Diencephalon (tissue), 1 donor: Measurements from ENCODE around the gene SPEM3. TPM values are rescaled to one million over a fixed set of nuclear protein-coding genes. Genes with fewer than 3 reads are reported as not detected.

ENCODE experiments used
- total RNA-seq: library from RNA; depleted of rRNA; stranded (reverse); fragments of >200 nt; gene quantifications from one replicate; pipeline ENCODE4 v1.2.3, GENCODE V29; 2014

The SPEM3 gene
- not detected for total RNA-seq

DNA sequence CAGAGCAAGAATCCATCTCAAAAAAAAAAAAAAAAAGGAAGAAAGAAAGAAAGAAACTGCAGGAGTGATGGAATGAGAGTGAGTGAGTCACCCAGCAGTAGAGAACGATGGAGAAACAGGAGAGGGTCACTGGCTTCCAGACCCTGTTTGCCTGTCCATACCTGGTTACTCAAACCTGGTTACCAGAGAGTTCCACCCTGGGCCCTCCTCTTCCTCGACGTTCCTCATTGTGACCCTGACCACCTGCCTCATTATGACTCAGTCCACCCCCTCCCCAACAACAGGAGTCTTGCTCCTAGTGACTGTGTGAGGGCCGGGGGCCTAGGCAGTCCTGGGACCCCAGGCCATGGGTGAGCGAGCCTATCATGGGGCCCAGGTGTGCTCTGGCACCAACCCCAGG is at the start of gene SPEM3:
Gene SPEM3 (plus strand): TSS at position 301 of the 400 bp plus-strand sequence. CDS start 46 bp downstream, at position 347.

GRCh38 chr17:7380855-7381683 is 47.6 kb upstream of the SPEM3 start, which contains the start of gene TNK1:
Gene TNK1 (plus strand): TSS chr17:7381089. CDS start chr17:7382927, 1,838 bp downstream.

GRCh38 chr17:7394452-7395191 is 34.0 kb upstream of the SPEM3 start, which contains the start of gene PLSCR3:
Gene PLSCR3 (minus strand): TSS chr17:7394525. CDS start chr17:7394110, 415 bp downstream.

GRCh38 chr17:7403977-7404736 is 24.5 kb upstream of the SPEM3 start, which contains the start of gene TMEM256:
Gene TMEM256 (minus strand): TSS chr17:7404097. CDS start chr17:7404084, 13 bp downstream.

DNA sequence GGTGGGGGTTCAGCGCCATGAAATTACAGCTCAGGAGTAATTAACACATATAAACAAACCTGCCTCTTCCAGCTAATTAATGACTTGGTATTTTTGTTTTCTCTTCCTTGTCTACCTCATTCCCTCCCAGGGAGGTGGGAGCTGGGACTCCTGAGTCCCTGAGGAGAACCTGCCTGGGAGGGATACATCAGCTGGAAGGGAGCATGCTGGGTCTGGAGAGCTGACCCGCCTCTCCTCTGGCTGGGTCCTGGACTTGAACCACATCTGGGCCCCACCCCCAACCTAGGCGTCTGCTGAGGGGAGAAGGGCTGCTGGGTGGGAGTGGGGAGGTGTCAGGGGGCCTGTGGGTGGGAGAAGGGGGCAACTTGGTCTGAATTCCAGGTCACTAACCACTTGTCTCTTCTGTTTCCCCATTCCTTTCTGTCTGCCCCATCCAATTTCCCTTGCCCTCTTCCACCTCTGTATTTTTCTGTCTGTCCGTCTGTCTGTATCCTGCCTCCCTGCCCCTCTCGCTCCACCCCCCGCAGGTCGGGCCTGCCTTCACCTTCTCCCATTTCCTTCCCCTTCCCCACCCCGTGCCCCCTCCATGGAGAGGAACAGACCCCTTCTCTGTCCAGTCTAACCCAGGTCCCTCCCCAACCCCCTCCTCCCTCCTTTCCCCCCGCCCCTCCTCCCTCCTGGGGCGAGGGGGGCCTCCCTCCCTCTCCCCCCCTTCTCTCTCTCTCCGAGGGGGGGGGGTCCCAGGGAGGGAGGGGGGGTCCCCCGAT is 21.0 kb upstream of the SPEM3 start, which contains the start of gene NLGN2:
Gene NLGN2 (plus strand): TSS at position 361 of the 767 bp plus-strand sequence. CDS start 411 bp downstream, outside the sequence.

DNA sequence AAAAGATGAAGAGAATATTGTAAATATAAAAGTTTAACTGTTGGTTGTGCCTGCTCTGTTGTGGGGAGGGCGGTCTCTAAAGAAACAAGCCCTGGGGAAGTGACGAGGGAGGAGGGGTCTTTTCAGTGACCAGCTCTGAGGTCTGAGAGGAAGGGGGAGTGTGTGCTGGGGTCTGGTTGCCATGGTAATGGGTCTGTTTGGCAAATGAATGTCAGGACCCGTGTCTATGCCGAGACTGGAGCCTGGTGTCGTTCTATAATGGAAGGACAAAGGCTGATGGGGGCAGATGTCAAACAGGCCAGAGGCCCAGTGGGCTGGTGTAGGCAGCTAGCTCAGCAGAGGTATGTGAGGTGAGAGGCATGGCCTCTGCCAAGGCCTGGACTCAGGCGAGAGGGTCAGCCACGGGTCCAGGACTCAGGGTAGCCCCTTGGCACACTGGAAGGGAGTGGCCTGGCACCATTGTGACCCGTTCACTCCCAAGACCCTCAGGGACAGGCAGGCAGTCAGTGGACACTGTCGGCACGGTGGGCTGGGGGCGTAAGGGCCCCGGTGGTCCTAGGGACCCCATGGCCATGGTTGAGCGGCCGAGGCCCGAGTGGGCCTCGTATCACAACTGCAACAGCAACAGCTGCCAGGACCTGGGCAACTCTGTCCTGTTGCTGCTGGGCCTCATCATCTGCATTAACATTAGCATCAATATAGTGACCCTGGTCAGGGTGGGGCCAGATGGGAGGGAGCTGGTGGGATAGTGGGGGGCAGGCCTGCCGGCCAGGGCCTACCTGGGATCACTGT is 8.6 kb upstream of the SPEM3 start, which contains the start of gene SPEM1:
Gene SPEM1 (plus strand): TSS at position 506 of the 792 bp plus-strand sequence. CDS start 61 bp downstream, at position 567.

DNA sequence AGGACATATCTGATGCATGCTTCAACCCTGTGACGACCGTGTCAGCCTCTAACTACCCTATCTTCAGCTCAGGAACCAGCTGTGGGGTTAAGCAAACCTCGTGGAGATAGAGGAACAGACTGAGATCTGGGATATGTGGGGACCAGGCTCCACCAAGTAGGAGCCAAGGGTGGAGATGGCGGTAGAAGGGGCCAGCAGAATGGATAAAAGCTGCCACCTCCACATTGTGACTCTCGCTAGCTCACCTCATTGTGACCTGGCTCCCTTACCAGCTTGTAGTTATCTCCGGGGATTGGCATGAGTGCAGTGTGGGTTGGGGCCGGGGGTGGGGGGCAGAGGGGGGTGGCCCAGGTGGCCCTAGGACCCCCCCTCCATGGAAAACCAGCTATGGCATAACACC is 3.3 kb upstream of the SPEM3 start, which contains the start of gene SPEM2:
Gene SPEM2 (plus strand): TSS at position 301 of the 400 bp plus-strand sequence. CDS start 73 bp downstream, at position 374.

GRCh38 chr17:7439462-7440112 is 10.9 kb downstream of the SPEM3 start, which contains the start of gene FGF11:
Gene FGF11 (plus strand): TSS chr17:7439512. CDS start chr17:7439621, 109 bp downstream.

GRCh38 chr17:7444682-7445618 is 16.3 kb downstream of the SPEM3 start, which contains the start of gene CHRNB1:
Gene CHRNB1 (plus strand): TSS chr17:7445061. CDS start chr17:7445128, 67 bp downstream.

GRCh38 chr17:7479213-7480088 is 50.8 kb downstream of the SPEM3 start, which contains the start of gene ZBTB4:
Gene ZBTB4 (minus strand): TSS chr17:7479631. CDS start chr17:7466801, 12,830 bp downstream.

DNA sequence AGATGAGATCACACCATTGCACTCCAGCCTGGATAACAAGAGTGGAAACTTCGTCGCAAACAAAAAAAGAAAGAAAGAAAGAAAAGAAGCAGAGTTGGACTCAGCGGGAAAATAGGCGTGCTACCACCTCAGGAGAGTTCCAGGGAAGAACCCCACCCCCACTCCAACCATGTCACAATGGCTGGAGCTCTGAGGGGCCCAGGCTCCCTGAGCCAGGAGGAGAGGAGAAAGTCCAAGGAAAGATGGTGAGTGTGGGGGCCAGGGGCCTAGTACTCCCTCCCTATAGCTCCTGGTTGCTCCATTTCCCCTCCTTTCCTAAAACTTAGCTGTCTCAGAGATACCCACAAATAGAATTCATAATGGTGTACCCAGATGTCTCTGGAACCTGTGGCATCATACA is 52.6 kb downstream of the SPEM3 start, which contains the start of gene SLC35G6:
Gene SLC35G6 (plus strand): TSS at position 172 of the 400 bp plus-strand sequence. CDS start 71 bp downstream, at position 243.

Other genes with a start within 250 kb of the SPEM3 start
- 20.1 TPM for gene ASGR1, start 249.5 kb upstream of the SPEM3 start, total RNA-seq
- gene DLG4, start 209.0 kb upstream of the SPEM3 start, total RNA-seq = 136 TPM
- 97.6 TPM for gene ACADVL, start 208.9 kb upstream of the SPEM3 start, total RNA-seq
- gene DVL2, start 194.3 kb upstream of the SPEM3 start, total RNA-seq = 56.1 TPM
- gene PHF23, start 189.4 kb upstream of the SPEM3 start, total RNA-seq = 28.6 TPM
- gene GABARAP, start 186.4 kb upstream of the SPEM3 start, total RNA-seq = 167 TPM
- gene CTDNEP1, start 177.1 kb upstream of the SPEM3 start, total RNA-seq = 40.1 TPM
- gene ELP5, start 176.6 kb upstream of the SPEM3 start, total RNA-seq = 29.5 TPM
- gene CLDN7, start 166.4 kb upstream of the SPEM3 start, total RNA-seq = 0.92 TPM
- gene SLC2A4, start 147.1 kb upstream of the SPEM3 start, total RNA-seq = 0.23 TPM
- gene YBX2, start 134.2 kb upstream of the SPEM3 start, total RNA-seq = 1.4 TPM
- gene EIF5A, start 121.2 kb upstream of the SPEM3 start, total RNA-seq = 168 TPM
- gene GPS2, start 113.5 kb upstream of the SPEM3 start, total RNA-seq = 38.5 TPM
- 44.3 TPM for gene NEURL4, start 99.5 kb upstream of the SPEM3 start, total RNA-seq
- 0.23 TPM for gene ACAP1, start 92.3 kb upstream of the SPEM3 start, total RNA-seq
- 4.6 TPM for gene KCTD11, start 76.7 kb upstream of the SPEM3 start, total RNA-seq
- not detected for gene TMEM95, start 73.7 kb upstream of the SPEM3 start, total RNA-seq
- gene TNK1, start 47.8 kb upstream of the SPEM3 start, total RNA-seq = 1.4 TPM
- gene PLSCR3, start 34.3 kb upstream of the SPEM3 start, total RNA-seq = 9.2 TPM
- gene TMEM256, start 24.8 kb upstream of the SPEM3 start, total RNA-seq = 63.7 TPM
- 19.1 TPM for gene NLGN2, start 21.0 kb upstream of the SPEM3 start, total RNA-seq
- not detected for gene SPEM1, start 8.5 kb upstream of the SPEM3 start, total RNA-seq
- gene SPEM2, start 3.2 kb upstream of the SPEM3 start, total RNA-seq = not detected
- gene TMEM102, start 6.6 kb downstream of the SPEM3 start, total RNA-seq = 1.4 TPM
- gene FGF11, start 10.7 kb downstream of the SPEM3 start, total RNA-seq = 9.0 TPM
- gene CHRNB1, start 16.2 kb downstream of the SPEM3 start, total RNA-seq = 19.1 TPM
- gene ZBTB4, start 50.8 kb downstream of the SPEM3 start, total RNA-seq = 25.6 TPM
- gene SLC35G6, start 52.6 kb downstream of the SPEM3 start, total RNA-seq = not detected
- gene POLR2A, start 55.5 kb downstream of the SPEM3 start, total RNA-seq = 65.7 TPM
- gene TNFSF12, start 120.2 kb downstream of the SPEM3 start, total RNA-seq = 4.8 TPM
- gene TNFSF13, start 129.9 kb downstream of the SPEM3 start, total RNA-seq = 1.6 TPM
- gene SENP3, start 133.1 kb downstream of the SPEM3 start, total RNA-seq = 76.6 TPM
- gene CD68, start 150.8 kb downstream of the SPEM3 start, total RNA-seq = 5.5 TPM
- 44.1 TPM for gene MPDU1, start 155.0 kb downstream of the SPEM3 start, total RNA-seq
- 1.4 TPM for gene SOX15, start 161.2 kb downstream of the SPEM3 start, total RNA-seq
- 46.1 TPM for gene FXR2, start 186.0 kb downstream of the SPEM3 start, total RNA-seq
- gene SAT2, start 199.0 kb downstream of the SPEM3 start, total RNA-seq = 30.7 TPM
- gene SHBG, start 201.3 kb downstream of the SPEM3 start, total RNA-seq = not detected
- 27.5 TPM for gene ATP1B2, start 222.1 kb downstream of the SPEM3 start, total RNA-seq